NCI-H2196 (cell line): ENCODE measurements around the gene MYO1E.

Experiments
- DNase-seq: peaks from one replicate; lab custom pipeline; 2025; ENCODE audit not compliant: unreplicated experiment; lab: John Stamatoyannopoulos, UW

Gene MYO1E

GRCh38 chr15:59104602-59104911, 268.1 kb downstream of the MYO1E start:
- no peak for DNase-seq

GRCh38 chr15:59099162-59099685, 273.4 kb downstream of the MYO1E start:
- no peak for DNase-seq

GRCh38 chr15:59096429-59096828, 276.2 kb downstream of the MYO1E start:
- no peak for DNase-seq

- no peak for DNase-seq
Measured at GRCh38 chr15:59094077-59094476, 278.6 kb downstream of the MYO1E start.

- no peak for DNase-seq
Measured at GRCh38 chr15:59087731-59088130, 284.9 kb downstream of the MYO1E start.
